ENCODE measurements around the gene GLIS1.

Gene GLIS1

DNA sequence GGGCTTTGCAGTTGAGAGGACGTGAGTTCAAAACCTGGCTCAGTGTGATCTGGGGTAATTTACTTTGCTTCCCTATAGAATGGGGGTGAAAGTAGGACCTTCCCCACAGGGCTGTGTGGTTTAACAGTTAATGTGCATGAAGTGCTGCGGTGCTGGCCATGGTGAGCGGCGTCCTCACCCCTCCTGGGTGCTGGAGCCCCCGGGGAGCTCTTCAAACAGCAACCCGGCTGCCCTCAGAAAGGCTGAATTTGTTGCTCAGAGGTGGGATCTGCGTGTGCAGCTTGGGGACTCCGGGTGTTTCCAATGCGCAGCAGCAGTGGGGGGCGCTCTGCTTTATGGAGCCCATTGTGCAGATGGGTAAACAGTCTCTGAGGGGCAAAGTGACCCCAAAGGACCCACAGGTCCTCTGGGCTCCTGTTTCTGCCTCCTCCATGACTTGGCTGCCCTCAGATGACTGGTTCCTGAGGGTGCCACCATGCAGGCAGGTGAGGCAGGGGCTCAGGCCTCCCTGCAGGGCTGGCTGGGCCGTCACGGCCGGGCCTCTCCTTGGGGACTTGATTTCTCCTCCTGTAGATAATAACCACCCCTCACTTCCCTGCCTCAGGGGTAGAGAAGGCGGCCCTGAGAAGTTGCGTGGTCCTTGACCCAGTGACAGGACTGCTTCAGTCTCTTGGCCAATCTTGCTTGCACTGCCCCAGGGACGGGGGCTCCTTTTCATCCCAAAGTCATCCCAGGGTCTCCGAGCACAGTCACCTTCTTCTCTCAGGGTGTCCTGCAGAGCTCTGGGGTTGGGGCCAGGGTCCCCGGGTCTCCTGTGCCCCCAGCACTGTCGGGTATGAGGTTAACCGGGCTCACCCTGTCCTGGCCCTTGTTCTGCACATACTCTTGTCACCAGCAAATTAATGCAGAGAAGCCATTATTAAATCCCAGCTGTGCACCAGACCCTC lies 239.4 kb downstream of the GLIS1 start:
- no peak for DNase-seq (ENCODE audit: low read depth in 2 of 2, low spot score in 1 of 2)

DNA sequence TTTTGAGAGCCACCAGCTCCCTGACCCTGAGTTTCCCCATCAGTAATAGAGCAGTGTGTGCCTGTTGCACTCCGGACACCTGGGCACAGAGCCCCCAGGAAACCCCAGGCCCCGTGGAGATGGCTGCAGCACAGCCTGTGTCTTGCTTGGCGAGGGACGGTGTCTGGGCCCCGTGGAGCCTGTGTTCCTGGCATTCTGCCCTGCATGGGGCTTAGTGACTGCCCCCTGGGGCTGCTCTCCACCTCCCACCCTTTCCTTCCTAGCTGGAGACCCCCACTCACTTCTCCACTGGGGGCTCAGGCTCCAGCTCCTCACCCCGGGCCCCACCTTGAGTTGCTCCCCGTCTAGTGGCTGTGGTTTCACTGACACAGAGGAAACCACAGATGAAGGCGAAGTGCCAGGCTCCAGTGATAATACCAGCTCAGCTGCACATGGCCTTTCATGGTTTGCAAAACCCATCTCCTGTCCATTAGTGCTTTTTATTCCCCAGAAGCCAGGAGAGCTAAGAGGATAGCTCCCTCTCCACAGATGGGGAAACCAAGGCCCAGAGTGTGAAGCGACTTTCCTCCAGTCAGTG lies 240.3 kb downstream of the GLIS1 start:
- no peak for DNase-seq (ENCODE audit: low read depth in 2 of 2, low spot score in 1 of 2)

DNA sequence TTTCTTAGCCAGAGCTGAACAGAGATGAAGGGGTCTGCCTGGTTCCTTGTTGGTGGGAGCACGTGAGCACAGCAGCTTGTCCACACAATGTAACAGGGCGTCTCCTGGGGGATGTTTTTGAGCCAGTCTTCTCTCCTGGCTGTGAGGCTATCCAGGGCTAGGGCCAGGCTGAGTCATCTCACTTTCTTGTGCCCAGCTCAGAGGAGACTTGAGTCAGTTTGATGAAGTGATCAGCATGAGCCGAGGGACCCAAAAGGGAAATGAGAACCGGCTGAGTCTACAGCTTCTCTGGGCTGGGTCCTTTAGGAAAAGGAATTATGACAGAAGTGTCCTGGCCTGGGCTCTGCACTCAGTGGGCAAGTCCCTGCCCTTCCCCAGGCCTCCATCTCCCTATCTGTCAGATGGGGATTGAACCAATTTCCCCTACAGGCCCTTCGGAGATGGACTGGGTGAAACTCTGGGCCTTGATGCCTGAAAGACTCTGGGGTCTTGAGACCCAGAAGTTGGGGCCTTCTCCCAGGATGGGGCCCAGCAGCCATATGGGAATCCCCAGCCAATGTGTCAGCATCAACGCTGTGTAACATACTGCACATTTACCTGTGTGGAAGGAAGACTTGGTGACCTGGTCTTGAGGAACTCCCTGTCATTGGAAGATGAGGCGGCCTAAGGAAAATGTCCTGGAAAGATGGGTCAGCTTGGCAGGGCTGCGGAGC lies 243.2 kb downstream of the GLIS1 start:
- no peak for DNase-seq (ENCODE audit: low read depth in 2 of 2, low spot score in 1 of 2)

DNA sequence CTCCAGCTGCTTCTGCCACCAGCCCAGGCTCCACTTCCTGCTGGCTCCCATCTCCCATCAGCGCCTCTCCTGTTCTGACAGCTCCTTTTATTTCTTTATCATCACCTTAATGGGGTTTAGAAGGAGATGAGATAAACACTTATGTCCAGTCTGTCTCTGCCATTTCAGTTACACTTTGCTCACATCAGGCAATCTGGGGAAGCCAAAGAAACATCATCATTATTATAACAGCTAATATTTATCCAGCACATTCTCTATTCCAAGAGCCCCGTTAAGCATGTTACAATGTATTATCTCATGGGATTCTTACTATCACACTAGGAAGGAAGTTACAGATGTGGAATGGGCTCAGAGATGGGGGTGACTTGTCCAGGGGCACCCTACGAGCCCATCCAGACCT lies 248.6 kb downstream of the GLIS1 start:
- DNase-seq (ENCODE audit: low read depth in 2 of 2, low spot score in 1 of 2), result no peak

DNA sequence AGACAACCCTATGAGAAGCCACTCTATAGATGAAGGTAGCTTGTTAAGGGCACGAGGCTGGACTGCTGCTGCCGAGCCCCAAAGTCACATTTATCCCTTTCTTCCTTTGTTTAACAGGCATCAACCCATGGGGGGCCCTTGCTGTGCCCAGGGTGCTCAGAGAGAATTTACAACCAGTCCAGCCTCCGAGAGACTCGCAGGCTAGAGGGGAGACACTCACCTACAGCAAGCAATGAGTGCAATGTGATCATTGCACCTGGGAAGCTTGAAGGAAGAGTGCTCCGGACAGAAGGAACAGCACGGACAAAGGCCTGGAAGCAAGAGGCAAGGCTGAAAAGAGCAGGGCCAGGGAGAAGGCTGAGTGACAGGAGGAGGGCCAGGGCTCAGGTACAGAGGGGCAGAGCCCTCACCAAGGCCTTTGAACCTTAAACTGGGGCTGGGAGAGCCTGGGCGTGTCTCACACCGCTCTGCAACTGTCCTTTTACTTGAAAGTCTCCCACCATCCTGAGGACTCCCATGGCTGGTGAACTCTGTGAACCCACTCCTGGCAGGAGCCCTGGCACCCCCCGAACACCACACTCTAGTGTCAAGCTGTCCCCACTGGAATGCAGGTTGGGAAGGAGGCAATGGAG lies 252.5 kb downstream of the GLIS1 start:
- DNase-seq (ENCODE audit: low read depth in 2 of 2, low spot score in 1 of 2), result no peak

DNA sequence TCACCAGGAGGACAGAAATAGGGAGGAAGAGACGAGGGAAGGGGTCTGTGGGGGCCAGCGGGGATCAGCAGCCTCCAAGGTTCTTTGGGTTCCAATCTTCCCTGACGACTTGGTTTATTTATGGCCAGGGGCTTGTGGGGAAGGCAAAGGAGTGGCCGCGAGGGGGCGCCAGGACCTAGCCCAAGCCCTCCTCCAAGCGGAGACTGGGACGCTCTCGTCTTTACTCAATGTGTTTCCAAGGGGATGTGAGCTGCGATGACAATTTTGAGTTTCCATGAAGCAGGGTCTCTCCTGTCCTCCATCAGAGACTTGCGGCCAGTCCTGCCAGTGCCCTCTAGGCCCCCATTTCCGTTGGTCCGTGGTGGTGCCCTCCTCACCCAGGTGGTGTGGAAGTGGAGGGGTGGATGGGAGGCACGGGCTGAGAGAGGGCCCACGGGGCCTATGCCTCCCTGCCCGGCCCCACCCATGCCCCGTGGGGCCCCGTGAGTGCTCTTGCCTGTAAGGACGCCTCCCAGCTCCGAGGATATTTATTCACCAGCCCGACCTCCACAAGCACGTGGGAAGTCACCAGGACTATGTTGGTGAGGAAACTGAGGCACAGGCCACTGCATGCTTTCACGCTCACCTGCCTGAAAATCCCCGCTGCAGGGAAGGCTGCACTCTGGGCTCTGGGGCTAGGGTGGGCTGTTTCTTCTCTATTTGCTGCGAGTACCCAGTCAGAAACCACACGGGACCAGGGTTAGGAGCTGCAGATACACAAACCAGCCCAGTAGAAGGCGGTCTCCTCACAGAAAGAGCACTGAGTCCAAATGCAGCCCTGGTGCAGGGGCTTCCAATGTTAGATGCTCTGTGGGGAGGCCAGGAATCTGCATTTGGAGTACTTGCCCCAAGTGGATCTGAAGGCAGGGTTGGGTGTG lies 253.2 kb downstream of the GLIS1 start:
- DNase-seq (ENCODE audit: low read depth in 2 of 2, low spot score in 1 of 2), result peak; percentile 18 to 27

DNA sequence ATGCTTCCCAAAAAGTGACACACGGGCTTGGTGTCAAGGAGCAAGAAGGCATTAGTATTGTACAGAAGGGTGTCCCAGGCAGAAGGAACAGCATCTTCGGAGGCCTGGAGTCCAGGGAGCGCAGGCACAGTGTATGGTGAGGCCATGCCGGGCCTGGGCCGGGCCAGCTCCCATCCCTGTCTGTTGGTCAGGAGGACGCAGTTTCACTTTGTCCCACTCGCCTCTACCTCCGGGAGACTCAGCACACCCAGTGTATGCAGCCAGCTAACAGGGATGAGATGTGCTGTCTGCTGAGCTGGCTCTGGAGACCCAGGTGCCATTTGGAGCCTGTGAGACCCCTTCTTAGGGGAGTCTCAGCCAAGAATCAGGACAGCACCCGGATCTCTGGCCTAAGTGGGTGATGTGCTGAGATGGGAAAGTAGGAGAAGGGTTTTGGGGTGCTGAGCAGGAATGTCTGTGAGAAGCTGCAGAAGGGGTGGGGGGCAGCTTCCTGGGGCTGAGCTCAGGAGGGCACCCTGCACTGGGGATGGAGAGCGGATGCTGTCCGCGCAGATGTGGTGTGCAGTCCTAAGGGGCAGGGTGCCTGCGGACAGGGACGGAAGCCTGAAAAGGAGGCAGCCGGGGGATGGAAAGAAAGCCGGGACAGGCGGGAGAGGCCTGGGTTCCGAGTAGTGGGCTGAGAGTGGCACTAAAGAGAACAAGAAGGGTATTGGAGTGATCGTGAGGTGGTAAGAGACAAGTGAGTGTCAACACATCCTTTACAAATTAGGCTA lies 254.1 kb downstream of the GLIS1 start:
- no peak for DNase-seq (ENCODE audit: low read depth in 2 of 2, low spot score in 1 of 2)

DNA sequence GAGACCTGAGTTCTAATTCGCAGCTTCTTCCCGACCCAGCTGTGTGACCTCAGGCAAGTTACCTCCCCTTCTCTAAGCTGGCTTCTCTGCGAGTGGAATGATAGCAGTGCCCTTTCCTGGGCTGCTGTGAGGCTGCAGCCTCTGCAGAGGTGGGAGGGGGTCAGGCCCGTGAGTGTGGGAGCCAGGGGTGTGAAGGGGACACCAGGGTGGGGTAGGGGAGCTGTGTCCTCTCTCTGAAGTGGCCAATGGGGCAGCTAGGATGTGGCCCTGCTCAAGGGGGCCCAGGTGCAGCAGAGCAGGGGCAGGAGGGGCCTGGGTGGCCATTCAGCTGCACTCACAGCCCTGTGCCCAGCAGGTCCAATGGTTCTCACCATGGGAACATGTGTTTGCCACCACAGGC lies 255.3 kb downstream of the GLIS1 start:
- DNase-seq (ENCODE audit: low read depth in 2 of 2, low spot score in 1 of 2), result no peak

DNA sequence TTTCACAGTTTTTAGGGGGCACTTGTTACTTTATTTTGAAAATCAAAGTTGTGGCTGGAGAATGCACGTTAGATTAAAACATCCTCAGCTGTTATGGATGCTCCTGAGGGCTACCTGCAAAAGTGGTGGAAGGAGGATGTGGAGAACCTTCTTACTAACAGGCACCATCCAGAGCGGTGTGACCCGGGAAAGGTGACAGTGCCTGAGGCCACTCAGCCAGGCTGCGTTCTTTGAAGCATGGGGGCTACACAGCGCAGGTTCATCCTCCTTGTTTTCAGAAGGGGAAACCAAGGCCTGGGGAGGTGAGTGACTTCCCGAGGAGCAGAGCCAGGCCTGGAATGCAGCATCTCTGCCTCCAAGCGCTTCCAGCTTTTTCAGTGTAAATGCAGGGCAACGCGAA lies 255.8 kb downstream of the GLIS1 start:
- no peak for DNase-seq (ENCODE audit: low read depth in 2 of 2, low spot score in 1 of 2)

DNA sequence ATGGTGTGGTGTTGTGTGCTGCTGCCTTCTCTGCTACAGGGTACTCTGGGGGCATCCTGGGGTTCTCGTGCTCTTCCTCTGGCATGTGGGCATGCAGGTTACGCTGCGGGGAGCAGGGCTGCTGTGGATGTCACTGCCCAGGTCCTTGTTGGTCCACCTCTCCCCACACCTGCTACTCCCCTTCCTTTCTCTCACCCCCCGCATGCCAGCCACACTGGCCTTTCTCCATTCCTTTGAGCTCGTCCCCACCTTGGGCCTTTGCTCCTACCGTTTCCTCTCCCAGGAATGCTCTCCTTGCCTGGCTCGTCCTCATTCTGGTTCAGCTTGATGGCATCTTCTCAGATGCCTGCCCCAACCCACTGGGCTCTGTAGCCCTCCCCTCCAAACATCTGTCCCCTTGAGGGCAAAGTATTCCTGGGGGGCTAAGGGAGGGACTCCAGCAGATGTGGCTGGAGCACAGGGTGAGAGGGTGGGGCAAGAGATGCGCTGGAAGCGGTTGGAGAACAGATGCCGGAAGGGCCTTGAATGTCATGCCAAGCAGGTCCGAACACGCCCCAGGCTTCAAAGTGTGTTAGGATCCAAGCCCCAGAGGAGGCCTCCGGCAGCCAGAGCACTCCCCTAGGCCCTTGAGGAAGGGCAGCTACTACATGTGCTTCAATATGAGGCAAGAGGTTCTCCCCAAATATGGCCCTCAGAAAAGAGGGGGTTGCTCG lies 256.4 kb downstream of the GLIS1 start:
- DNase-seq (ENCODE audit: low read depth in 2 of 2, low spot score in 1 of 2), result no peak

DNA sequence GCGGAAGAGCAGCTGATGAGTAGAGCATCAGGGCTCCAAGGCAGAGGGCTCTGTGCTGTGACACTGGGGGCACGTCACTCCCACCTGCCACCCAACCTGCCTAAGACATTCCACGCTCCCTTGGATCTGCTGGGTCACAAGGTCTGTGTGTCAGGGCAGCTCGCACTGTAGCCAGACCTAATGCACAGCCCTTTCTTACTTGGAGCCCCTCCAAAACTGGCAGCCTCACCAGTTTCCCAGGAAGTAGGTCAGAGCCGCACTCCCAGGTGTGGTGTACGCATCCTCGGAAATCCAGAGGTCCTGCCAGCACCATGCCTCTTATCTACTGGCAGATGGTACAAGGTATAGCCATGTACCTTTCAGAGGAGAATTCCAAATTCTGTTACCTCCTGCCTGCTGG lies 257.5 kb downstream of the GLIS1 start:
- DNase-seq (ENCODE audit: low read depth in 2 of 2, low spot score in 1 of 2), result no peak

DNA sequence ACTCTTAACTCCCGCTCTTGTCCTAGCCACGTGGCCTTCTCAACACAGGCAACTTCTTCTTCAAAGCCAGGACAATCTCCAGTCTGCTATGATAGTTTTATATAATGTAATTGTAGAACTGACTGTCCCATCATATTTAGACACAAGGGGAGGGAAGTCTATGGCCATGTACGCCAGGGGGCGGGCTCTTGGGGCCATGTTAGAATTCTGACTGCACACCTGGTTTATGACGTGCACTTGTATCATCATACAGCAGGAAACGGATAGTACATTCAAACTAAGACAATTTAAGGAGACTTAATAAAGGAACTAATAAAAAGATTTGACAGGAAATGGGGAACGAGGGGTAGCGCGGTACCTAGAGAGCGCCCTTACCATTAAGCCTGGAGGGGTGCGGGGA lies 258.3 kb downstream of the GLIS1 start:
- DNase-seq (ENCODE audit: low read depth in 2 of 2, low spot score in 1 of 2), result no peak

DNA sequence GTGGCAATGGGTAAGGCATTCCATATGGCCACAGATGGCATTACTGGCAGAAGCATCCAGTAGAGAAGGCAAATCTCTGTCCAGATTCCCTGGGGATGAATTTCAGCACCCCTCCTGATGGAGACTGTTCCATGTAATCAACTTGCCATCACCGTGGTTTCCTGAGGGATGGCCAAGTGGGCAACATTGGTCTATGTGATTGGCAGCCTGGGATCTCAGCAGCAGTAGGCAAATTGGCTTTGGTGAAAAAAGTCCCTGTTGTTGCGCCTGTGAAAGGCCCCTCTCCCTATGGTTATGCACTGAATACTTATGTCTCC lies 260.5 kb downstream of the GLIS1 start:
- DNase-seq (ENCODE audit: low read depth in 2 of 2, low spot score in 1 of 2), result no peak

DNA sequence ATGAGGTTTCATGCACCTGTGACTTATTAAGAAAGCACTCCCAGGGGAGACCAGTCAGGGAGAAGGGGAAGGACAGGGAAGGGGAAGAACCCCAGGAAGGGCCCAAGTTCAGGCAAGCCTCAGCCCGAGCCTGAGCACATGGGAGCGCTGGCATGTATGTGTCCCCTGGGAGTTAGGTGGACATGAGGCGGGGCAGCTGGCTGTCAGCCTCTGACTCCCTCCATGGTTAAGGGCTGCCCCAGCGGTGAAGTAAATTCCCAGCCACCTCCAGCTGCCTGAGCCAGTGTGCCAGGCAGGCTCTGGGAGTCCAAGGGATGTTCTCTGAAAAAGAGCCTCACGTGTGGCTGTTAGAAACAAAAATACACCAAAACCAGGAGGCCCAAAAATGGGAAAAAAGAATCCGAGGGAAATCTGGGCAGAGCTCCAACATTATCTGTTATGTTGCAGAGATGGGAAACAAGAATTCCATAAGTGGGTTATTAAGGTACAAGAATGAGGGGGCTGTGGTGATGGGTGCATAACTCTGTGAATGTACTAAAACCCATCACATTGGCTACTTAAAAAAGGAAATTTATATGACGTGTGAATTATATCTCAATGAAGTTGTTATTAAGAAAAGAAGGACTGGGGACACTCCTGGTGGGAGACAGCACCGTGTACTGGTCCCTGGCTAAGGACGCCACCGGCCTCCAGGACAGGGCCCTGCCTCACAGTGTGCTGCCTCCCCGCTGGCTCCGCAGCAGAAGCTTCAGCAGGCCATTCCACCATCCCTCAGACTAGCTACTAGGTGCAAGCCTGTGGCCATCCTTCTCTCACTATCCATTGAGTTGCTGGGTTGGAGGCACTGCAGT lies 261.1 kb downstream of the GLIS1 start:
- DNase-seq (ENCODE audit: low read depth in 2 of 2, low spot score in 1 of 2), result no peak

DNA sequence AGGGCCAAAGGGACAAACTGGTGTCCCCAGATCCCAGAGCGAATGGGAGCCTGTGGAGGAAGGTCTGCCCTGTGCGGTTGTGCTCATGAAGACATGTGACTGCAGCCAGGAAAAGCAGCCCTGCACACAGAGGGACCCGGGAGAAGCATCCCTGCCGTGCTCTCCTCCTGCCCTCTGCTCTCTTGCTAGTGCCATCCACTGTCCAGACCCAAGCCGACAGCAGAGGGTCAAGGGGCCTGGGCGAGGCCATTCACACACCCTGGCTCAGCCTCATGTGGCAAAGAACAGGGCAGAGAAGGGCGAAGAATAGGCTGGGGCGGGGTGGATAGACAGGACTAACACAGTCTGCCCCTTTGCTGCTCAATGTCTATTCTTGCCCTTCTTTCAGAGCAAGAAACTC lies 262.4 kb downstream of the GLIS1 start:
- DNase-seq (ENCODE audit: low read depth in 2 of 2, low spot score in 1 of 2), result no peak

DNA sequence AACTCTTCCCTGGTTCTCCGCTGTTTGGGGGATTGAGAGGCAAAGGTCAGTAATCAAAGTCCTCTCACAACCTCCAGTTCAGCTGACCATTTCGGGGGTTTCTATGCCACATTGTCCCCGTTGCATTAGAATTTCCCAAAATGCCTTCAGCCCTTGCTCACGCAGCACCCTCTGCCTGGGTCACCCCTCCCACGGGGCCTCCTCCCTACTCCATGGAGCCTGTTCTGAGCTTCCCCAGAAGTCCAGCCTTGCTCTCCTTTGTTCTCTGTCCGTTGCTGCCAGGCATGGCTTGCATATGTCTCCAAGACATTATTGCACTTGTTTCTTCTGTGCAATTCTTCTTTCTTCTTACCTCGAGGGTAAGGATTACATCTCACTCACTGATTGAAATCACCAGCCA lies 263.3 kb downstream of the GLIS1 start:
- no peak for DNase-seq (ENCODE audit: low read depth in 2 of 2, low spot score in 1 of 2)

DNA sequence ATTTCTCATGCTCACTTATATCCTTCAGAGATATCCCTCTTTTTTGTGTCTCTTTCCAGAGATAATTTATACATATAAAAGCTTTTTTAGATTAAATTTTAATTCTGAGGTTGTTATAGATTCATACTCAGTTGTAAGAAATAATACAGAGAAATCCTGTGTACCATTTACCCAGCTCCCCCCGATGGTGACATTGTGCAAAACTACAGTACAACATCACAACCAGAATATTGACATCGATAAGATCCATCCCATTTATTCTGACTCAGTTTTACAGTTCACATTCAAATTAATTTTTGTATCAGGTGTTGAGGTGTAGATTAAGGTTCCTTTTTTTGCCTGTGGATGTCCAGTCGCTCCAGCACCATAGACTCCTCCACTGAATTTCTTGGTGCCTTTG lies 265.5 kb downstream of the GLIS1 start:
- no peak for DNase-seq (ENCODE audit: low read depth in 2 of 2, low spot score in 1 of 2)

DNA sequence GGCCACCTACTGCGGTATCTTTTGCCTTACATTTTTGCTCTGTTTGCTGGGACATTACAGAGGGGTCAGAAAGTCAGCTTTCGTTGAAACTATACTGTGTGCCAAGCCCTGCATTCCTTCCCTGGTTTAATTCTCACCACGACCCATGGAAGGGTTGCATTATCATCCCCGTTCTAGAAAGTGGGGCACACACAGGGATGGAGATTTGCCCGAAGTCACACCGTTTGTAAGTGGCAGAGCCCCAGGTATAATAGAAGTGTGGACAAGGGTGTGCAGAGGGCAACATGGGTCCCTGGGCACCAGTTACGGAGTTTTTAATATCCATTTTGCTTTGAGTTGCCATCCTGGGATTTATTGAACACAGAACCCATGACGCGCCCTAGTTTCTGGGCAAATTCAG lies 268.0 kb downstream of the GLIS1 start:
- DNase-seq (ENCODE audit: low read depth in 2 of 2, low spot score in 1 of 2), result no peak

DNA sequence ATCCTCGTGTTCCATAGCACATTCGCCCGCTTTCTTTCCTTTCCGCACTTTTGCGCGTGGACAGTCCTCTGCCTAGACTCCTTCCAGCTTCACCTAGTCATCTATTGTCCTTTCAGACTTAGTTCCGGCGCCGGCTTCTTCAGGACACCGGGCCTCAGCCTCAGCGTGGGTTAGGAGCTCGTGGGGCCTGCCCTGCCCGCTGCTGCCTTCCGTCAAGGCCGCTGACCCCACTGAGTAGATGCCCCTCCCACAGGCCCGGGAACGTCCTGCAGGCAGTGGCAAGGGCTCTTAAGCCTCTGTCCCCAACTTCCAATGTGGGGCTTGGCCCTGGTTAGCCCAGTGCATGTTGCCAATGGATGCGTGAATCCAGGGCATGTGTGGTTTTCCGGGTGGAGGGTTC lies 268.4 kb downstream of the GLIS1 start:
- DNase-seq (ENCODE audit: low read depth in 2 of 2, low spot score in 1 of 2), result no peak

Data from stimulated activated CD8-positive, alpha-beta memory T cell treated with anti-CD3 and anti-CD28 coated beads, Interleukin-4, amount 100 ng/mL, for 4 hours (primary cell).